Bronchial epithelial cell (primary cell): ENCODE data around the gene RAE1. TPM values are rescaled to one million over a fixed set of nuclear protein-coding genes. Genes with fewer than 3 reads are reported as not detected.
A peak's percentile ranks its signal among the peaks of the same experiment; 100 is the strongest.

ENCODE experiments used
- DNase-seq: peaks from one replicate; pipeline ENCODE4 v3.0.0-alpha.2; 2010; ENCODE audit warnings: low read depth
- FAIRE-seq: peaks from 2 replicates; lab custom pipeline; 2011; peaks lifted over from hg19 to GRCh38; lab: Jason Lieb, UNC
- H3K27me3 ChIP-seq: 2 replicates; pipeline ENCODE4 v1.5.1; 2011; ENCODE audit warnings: low read length; ENCODE audit not compliant: control insufficient read depth, insufficient read depth
- H3K36me3 ChIP-seq: 2 replicates; pipeline ENCODE4 v1.5.1; 2011; ENCODE audit warnings: low read length; ENCODE audit not compliant: control insufficient read depth, insufficient read depth
- H3K4me3 ChIP-seq: 2 replicates; pipeline ENCODE4 v1.5.1; 2011; ENCODE audit warnings: mild to moderate bottlenecking, low read depth, low read length, control low read depth
- total RNA-seq: library from RNA; depleted of rRNA; stranded (reverse); fragments of >200 nt; gene quantifications from 2 replicates; pipeline ENCODE4 v1.2.1, GENCODE V29; 2014
- TF ChIP-seq, protein P1 (sequence below): IDR thresholded peaks from 2 replicates; pipeline ENCODE4 v1.5.1; 2011; ENCODE audit warnings: mild to moderate bottlenecking, moderate library complexity, low read length, control low read depth, inconsistent platforms; ENCODE audit not compliant: insufficient read depth, severe bottlenecking

The RAE1 gene
- total RNA-seq, 1 donor from 2014 or later, result 21.6 TPM

- TF ChIP-seq, protein P1, sequence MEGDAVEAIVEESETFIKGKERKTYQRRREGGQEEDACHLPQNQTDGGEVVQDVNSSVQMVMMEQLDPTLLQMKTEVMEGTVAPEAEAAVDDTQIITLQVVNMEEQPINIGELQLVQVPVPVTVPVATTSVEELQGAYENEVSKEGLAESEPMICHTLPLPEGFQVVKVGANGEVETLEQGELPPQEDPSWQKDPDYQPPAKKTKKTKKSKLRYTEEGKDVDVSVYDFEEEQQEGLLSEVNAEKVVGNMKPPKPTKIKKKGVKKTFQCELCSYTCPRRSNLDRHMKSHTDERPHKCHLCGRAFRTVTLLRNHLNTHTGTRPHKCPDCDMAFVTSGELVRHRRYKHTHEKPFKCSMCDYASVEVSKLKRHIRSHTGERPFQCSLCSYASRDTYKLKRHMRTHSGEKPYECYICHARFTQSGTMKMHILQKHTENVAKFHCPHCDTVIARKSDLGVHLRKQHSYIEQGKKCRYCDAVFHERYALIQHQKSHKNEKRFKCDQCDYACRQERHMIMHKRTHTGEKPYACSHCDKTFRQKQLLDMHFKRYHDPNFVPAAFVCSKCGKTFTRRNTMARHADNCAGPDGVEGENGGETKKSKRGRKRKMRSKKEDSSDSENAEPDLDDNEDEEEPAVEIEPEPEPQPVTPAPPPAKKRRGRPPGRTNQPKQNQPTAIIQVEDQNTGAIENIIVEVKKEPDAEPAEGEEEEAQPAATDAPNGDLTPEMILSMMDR, result no peak
- peaks cover 13% of the 10 kb centered on the region for H3K36me3 ChIP-seq
- H3K4me3 ChIP-seq, result no peak overlapping the region
- no peak for DNase-seq
- no peak for FAIRE-seq
- no peaks in the 10 kb centered on the region for H3K27me3 ChIP-seq
Observed at GRCh38 chr20:57380081-57380750, 29.2 kb downstream of the RAE1 start.

DNA sequence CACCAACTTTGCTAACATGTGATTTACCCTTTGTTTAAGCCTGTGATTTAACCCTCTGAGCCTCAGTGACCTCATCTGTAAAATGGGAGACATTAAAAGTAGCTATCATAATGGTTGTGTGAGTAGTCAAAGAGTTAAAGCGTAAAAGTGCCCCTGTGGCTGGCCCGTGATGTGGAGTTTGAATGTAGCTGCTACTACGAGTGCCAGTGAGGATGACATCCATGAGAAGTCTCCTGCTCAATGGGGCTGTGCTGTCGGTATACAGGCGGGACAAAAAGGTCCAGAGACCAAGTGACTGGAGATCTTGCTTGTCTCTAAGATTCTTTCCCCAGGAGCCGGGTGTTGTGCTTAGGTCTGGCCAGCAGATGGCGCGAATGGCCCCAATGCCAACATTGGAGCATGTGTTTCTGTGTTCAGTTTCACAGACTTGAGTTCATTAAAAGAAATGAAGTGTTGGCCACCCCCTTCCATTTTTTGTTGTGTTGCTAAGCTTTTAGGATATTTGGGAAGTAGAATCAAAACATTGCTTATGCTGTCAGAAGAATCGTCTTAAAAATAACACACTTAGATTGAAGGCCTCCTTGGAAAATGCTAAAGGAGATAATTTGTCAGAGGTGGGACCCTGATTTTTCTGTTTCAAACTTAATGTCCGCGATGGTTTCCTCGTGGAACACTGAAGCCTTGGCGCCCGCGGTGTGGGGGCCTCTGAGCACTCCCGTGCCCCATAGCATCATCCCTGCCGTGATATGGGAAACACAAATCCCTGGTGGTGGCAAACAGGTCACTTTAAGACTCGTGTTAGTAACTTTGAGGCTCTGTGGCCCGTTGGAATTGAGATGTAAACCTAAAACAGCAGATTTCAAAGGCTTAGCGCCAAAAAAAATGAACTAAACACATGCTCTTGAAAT is 30.8 kb downstream of the RAE1 start:
- peak; percentile 51 for DNase-seq

DNA sequence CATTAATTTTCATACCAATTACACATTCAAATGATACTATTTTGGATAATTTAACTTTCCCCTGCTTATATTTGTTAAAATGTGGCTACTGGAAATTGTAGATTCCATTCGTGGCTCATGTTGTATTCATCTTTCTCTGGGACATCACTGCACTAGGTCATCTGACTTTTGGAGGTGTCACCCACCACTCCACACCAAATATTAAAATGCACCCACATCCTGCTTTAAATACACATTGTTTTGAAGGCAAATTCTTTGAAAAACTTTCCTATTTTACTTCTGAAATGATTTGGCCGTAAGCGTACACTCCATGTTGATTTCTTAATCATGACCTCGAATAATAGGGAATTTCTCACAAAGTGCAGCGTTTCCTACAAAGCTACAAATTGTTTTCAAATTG is 31.5 kb downstream of the RAE1 start:
- DNase-seq (no peak), FAIRE-seq (no peak)
- TF ChIP-seq, protein P1, result no peak
- Histone ChIP-seq H3K4me3 (no peak overlapping the region), H3K36me3 (peaks cover 2% of the 10 kb centered on the region), H3K27me3 (no peaks in the 10 kb centered on the region)

More for the DNA sequence above, 30.8 kb downstream of the RAE1 start:
- H3K4me3 ChIP-seq, result no peak overlapping the region
- no peak for FAIRE-seq
- H3K27me3 ChIP-seq, result no peaks in the 10 kb centered on the region
- TF ChIP-seq, protein P1, result peak; percentile 88
- peaks cover 5% of the 10 kb centered on the region for H3K36me3 ChIP-seq

GRCh38 chr20:57383447-57384347 is 32.6 kb downstream of the RAE1 start:
- Histone ChIP-seq H3K36me3 (no peaks in the 10 kb centered on the region), H3K4me3 (no peak overlapping the region), H3K27me3 (no peaks in the 10 kb centered on the region)
- no peak for FAIRE-seq
- no peak for DNase-seq
- TF ChIP-seq, protein P1, result no peak

DNA sequence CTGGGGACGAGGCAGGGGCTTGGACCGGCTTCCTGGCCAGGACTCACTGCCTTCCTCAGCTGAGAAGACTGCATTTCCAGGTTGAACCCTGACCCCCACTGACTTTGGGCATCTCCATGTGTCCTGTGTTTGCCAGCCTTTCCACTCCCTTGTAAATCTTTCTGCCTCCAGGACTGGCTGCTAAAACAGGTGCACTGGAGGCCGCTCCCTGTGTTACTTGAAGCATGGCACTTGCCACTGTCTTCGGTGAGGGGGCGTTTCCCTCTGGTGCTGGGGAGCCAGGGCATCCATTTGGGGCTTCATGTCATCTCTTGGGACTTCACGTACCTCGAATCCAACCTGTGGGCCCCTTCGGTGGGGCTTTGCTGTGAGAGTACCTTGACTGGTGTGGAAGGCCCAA is 33.4 kb downstream of the RAE1 start:
- no peaks in the 10 kb centered on the region for H3K27me3 ChIP-seq
- FAIRE-seq (no peak), DNase-seq (no peak)
- H3K4me3 ChIP-seq, result no peak overlapping the region
- TF ChIP-seq, protein P1, result no peak
- H3K36me3 ChIP-seq, result no peaks in the 10 kb centered on the region
